ENCODE measurements around the gene RNASEH1.
A peak's percentile ranks its signal among the peaks of the same experiment; 100 is the strongest.

RNASEH1 gene

DNA sequence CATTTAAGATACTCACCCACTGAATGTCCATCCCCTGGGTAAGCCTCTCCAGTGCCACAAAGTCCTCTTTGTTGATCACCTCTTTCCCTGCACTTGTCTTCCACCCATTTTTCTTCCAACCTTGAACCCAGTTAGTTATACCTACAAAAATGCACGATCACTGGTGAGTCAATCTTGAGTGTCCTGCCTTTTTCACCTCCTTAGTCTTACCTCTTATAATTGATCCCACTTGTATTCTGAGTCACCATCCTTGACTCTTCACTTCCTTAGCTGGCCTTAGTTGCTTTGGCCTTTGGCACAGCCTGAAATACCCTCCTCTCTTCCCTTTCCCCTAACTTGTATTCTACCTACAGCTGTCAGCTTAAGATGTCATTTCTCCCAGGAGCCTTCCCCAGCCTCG lies 10.2 kb downstream of the RNASEH1 start:
- DNase-seq, result no peak

GRCh38 chr2:3545788-3546478 lies 12.2 kb downstream of the RNASEH1 start:
- DNase-seq, result no peak

GRCh38 chr2:3543023-3543683 lies 15.0 kb downstream of the RNASEH1 start:
- DNase-seq, result no peak

GRCh38 chr2:3542107-3542506 lies 16.0 kb downstream of the RNASEH1 start:
- DNase-seq, result no peak

GRCh38 chr2:3539836-3540235 lies 18.3 kb downstream of the RNASEH1 start:
- DNase-seq, result no peak

- DNase-seq, result no peak
These were observed 21.2 kb downstream of the RNASEH1 start for GRCh38 chr2:3536682-3537632.

GRCh38 chr2:3535794-3536681 lies 22.1 kb downstream of the RNASEH1 start:
- no peak for DNase-seq

GRCh38 chr2:3535467-3535793 lies 22.7 kb downstream of the RNASEH1 start:
- DNase-seq, result no peak

DNA sequence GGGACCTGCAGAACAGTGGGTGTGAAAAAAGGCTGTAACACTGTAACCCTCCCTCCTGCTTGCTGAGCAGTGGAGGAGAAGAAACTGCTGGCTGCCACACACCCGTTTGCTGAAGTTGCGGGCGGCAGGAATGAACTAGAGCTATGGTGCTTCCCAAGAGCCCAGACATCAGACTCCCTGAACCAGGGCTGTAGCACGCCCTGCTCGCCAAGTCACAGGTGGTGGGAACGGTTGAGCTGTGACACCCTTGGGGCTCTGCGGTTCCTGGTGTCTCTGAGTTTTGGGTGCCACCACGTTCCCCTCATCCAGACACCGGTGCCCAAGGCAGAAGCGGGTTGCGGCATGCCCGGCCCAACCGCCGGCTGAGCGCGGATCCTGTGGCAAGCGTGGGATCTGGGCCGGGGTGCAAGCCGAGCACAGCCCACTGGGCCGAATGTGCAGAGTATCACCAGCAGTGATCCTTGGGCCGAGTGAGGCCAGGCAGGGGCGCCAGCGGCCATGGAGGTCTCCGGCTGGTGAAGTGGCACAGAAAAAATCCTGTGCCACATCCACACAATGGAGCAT lies 23.8 kb downstream of the RNASEH1 start:
- no peak for DNase-seq

DNA sequence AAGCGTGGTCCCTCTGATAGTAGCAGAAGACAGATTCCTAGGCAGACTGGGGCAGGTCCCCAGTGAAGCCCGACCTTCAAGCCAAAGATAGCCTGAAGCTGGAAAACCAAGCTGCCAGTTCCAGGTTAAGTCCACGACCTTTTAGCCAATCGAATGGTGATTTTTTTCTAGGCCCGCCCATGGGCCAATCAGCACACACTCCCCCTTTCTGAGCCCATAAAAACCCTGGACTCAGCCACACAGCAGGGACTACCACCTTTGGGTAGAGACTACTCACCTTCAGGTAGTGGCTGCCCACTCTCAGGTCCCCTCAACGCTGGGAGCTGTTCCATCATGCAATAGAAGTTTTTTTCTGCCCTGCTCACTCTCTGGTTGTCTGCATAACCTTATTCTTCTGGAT lies 24.3 kb downstream of the RNASEH1 start:
- DNase-seq, result no peak

DNA sequence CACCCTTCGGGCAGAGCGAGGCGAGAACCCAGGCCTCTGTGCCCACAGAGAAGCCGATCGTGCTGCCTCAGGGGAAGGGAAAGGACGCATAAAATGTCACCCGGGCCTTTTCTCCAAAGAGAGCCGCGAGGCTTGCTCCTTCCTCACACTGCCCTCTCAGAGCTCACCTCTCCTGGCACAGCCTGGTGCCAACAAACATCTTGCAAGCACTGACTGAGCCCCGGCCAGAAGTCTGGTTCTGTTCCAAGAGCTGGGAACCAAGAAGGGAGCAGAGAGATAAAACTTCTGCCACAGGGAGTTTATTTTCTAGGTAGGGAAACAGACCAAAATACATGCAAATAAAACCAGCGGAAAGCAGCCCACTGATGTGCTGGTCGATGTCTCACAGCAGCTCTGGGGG lies 25.2 kb downstream of the RNASEH1 start:
- no peak for DNase-seq

GRCh38 chr2:3529316-3530025 lies 28.7 kb downstream of the RNASEH1 start:
- no peak for DNase-seq

DNA sequence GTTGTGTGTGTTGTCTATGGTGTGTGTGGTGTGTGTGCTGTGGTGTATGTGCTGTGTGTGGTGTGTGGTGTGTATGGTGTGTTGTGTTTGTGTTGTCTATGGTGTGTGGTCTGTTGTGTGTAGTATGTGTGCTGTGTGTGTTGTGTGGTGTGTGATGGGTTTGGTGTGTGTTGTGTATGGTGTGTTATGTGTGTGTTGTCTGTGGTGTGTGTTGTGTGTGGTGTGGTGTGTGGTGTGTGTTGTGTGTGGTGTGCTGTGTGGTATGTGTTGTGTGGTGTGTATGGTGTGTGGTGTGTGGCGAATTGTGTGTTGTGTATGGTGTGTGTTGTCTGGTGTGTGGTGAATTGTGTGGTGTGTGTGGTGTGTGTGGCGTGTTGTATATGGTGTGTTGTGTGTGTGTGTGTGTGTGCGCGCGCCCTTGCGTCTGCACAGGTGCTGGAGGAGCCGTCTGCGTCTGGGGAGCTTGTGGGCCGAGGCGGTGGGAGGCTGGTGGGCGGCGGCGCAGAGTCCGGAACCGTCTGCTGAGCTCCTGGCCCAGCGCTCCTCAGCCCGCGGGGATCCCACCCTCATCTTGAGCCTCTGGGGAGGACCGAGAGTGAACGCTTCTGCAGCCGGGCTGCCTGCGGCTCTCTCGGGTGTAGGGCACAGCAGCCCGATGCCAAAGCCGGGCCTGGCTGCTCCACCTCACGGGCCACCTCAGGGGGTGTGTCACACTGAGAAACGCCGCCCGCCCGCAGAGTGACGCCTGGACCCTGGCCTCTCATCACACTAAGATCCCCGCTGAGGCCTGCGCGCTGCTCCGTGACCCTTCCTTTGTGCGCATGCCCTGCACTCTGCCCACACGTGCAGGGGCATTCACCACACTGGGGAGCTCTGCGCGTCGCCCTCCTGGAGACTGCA lies 30.0 kb downstream of the RNASEH1 start:
- DNase-seq, result no peak

DNA sequence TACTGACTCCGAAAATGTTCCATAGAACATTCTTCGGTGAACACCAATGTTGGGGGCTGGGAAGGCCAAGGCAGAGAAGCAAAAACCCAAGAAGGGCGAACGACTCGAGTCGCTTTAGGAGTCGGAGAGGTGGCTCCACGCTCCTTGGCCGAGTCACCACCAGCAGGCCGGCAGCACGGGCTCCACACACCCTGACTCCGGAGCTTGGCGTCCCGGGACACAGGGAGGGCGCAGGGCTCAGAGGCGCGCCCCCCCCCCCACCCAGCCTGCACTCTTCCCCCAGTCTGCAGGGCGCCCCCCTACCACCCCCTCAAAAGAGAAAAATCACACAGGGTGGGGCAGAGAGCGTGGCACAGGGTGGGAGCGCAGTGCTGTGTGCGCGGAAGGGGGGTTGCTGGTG lies 31.3 kb downstream of the RNASEH1 start:
- no peak for DNase-seq

GRCh38 chr2:3523551-3524041 lies 34.5 kb downstream of the RNASEH1 start:
- DNase-seq, result no peak

DNA sequence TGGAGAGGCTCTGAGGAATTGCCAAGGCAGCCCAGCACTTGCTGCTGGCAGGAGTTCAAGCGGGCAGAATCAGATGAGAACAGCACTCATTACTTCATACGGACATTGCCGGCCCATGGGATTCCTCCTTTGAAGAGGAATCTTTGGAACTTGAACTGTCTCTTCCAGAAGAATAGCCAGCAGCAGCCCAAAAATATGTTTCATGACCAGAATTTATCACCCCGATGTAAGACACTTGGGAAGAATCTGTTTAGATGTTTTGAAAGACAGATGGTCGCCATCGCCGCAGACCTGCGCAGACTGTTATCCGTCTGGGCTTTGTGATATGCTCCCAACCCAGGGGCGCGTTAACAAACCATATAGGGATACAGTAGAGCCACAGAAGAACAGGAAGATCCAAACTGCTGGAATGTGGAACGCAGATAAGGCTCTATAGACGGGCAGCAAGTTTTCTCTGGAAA lies 35.1 kb downstream of the RNASEH1 start:
- DNase-seq, result no peak

- DNase-seq, result no peak
These were observed 37.5 kb downstream of the RNASEH1 start for GRCh38 chr2:3520591-3520990.

GRCh38 chr2:3519255-3520205 lies 38.6 kb downstream of the RNASEH1 start, which contains the start of gene ADI1:
TSS of gene ADI1 (minus strand) at chr2:3519531. CDS start at chr2:3519487, 44 bp downstream.
- peak; percentile 63 for DNase-seq
